Activated naive CD8-positive, alpha-beta T cell treated with anti-CD3 and anti-CD28 coated beads for 36 hours (primary cell): Measurements from ENCODE around the gene NEMP1. TPM values are rescaled to one million over a fixed set of nuclear protein-coding genes. Genes with fewer than 3 reads are reported as not detected.
"Not testable (repeated sequence)": the region's sequence is repeated elsewhere in the genome, so short reads cannot be mapped to it uniquely, and the experiment has no call there.

Source experiments
- DNase-seq: peaks from one replicate; pipeline ENCODE4 v3.0.0; 2021
- H3K27ac Mint-ChIP-seq: one replicate; pipeline ENCODE4 v1.8.0; 2022; ENCODE audit warnings: mild to moderate bottlenecking, moderate library complexity, mixed read lengths
- H3K27me3 Mint-ChIP-seq: one replicate; pipeline ENCODE4 v1.8.0; 2022; ENCODE audit warnings: mild to moderate bottlenecking, mixed read lengths
- H3K36me3 Mint-ChIP-seq: one replicate; pipeline ENCODE4 v1.8.0; 2021; ENCODE audit warnings: mild to moderate bottlenecking, mixed read lengths
- H3K4me1 Mint-ChIP-seq: one replicate; pipeline ENCODE4 v1.8.0; 2021; ENCODE audit warnings: mixed read lengths
- H3K4me3 Mint-ChIP-seq: one replicate; pipeline ENCODE4 v1.8.0; 2022; ENCODE audit warnings: mild to moderate bottlenecking, moderate library complexity, mixed read lengths
- H3K9me3 Mint-ChIP-seq: one replicate; pipeline ENCODE4 v1.8.0; 2022; ENCODE audit warnings: mixed read lengths
- total RNA-seq, 2 experiments: library from RNA; stranded (reverse); gene quantifications; one replicate each; pipeline ENCODE4 v1.2.3, GENCODE V29; 2021

NEMP1 gene
- total RNA-seq, 2 experiments from 2014 or later = 50.5 to 51.2 TPM

- H3K36me3 Mint-ChIP-seq = peaks cover 58% of the 10 kb centered on the region
- no peak overlapping the region for H3K4me3 Mint-ChIP-seq
- peaks cover 32% of the 10 kb centered on the region for H3K4me1 Mint-ChIP-seq
- H3K9me3 Mint-ChIP-seq = no peaks in the 10 kb centered on the region
- H3K27ac Mint-ChIP-seq = peak overlapping the region; percentile 48
- no peaks in the 10 kb centered on the region for H3K27me3 Mint-ChIP-seq
- DNase-seq = no peak
Measured at GRCh38 chr12:57057067-57057751, 21.4 kb downstream of the NEMP1 start.

- DNase-seq = no peak
- peak overlapping the region; percentile 54 for H3K27ac Mint-ChIP-seq
- H3K9me3 Mint-ChIP-seq = no peaks in the 10 kb centered on the region
- H3K36me3 Mint-ChIP-seq = peaks cover 52% of the 10 kb centered on the region
- H3K27me3 Mint-ChIP-seq = no peaks in the 10 kb centered on the region
- H3K4me1 Mint-ChIP-seq = peaks cover 36% of the 10 kb centered on the region
- no peak overlapping the region for H3K4me3 Mint-ChIP-seq
Measured at GRCh38 chr12:57055824-57056223, 22.8 kb downstream of the NEMP1 start.

- DNase-seq, H3K27me3 Mint-ChIP-seq, H3K4me3 Mint-ChIP-seq, H3K27ac Mint-ChIP-seq, H3K9me3 Mint-ChIP-seq: not testable (repeated sequence)
- Mint-ChIP-seq H3K4me1 (peaks cover 32% of the 10 kb centered on the region), H3K36me3 (peaks cover 40% of the 10 kb centered on the region)
Measured at GRCh38 chr12:57053901-57054300, 24.7 kb downstream of the NEMP1 start.

- not testable (repeated sequence) for DNase-seq
- H3K36me3 Mint-ChIP-seq = peaks cover 34% of the 10 kb centered on the region
Measured at GRCh38 chr12:57053146-57053545, 25.4 kb downstream of the NEMP1 start.

GRCh38 chr12:57051011-57051410, 27.6 kb downstream of the NEMP1 start:
- peaks cover 21% of the 10 kb centered on the region for H3K36me3 Mint-ChIP-seq
- no peaks in the 10 kb centered on the region for H3K27me3 Mint-ChIP-seq
- no peak for DNase-seq
- H3K27ac Mint-ChIP-seq = no peak overlapping the region
- H3K9me3 Mint-ChIP-seq = no peaks in the 10 kb centered on the region
- H3K4me1 Mint-ChIP-seq = peaks cover 34% of the 10 kb centered on the region
- no peak overlapping the region for H3K4me3 Mint-ChIP-seq

More at GRCh38 chr12:57053146-57053545, 25.4 kb downstream of the NEMP1 start:
- not testable (repeated sequence) for H3K9me3 Mint-ChIP-seq, H3K27me3 Mint-ChIP-seq, H3K27ac Mint-ChIP-seq, H3K4me3 Mint-ChIP-seq
- H3K4me1 Mint-ChIP-seq = peaks cover 35% of the 10 kb centered on the region

GRCh38 chr12:57049890-57050289, 28.7 kb downstream of the NEMP1 start, which contains the start of gene MYO1A:
Gene MYO1A (minus strand): TSS chr12:57050129. CDS start chr12:57048323, 1,806 bp downstream.
- no peak within 1 kb of the TSS for H3K27ac Mint-ChIP-seq
- peaks cover 37% of the 10 kb centered on the region for H3K4me1 Mint-ChIP-seq
- no peaks in the 10 kb centered on the region for H3K27me3 Mint-ChIP-seq

GRCh38 chr12:57049119-57049446, 29.5 kb downstream of the NEMP1 start:
- Mint-ChIP-seq H3K9me3 (no peaks in the 10 kb centered on the region), H3K4me3 (no peak overlapping the region), H3K27me3 (no peaks in the 10 kb centered on the region), H3K27ac (no peak overlapping the region), H3K36me3 (peaks cover 13% of the 10 kb centered on the region), H3K4me1 (peaks cover 37% of the 10 kb centered on the region)
- DNase-seq = no peak

More at GRCh38 chr12:57049890-57050289, 28.7 kb downstream of the NEMP1 start, which contains the start of gene MYO1A:
- DNase-seq = no peak
- Mint-ChIP-seq H3K9me3 (no peaks in the 10 kb centered on the region), H3K4me3 (no peak within 1 kb of the TSS), H3K36me3 (peaks cover 18% of the 10 kb centered on the region)

GRCh38 chr12:57048423-57049118, 30.0 kb downstream of the NEMP1 start:
- H3K9me3 Mint-ChIP-seq = no peaks in the 10 kb centered on the region
- DNase-seq = no peak
- peak overlapping the region; percentile 84 for H3K27ac Mint-ChIP-seq
- H3K36me3 Mint-ChIP-seq = peaks cover 8% of the 10 kb centered on the region
- H3K27me3 Mint-ChIP-seq = no peaks in the 10 kb centered on the region
- H3K4me3 Mint-ChIP-seq = no peak overlapping the region
- H3K4me1 Mint-ChIP-seq = peaks cover 37% of the 10 kb centered on the region

- no peak for DNase-seq
- Mint-ChIP-seq H3K4me1 (peaks cover 37% of the 10 kb centered on the region), H3K9me3 (no peaks in the 10 kb centered on the region), H3K27ac (peak overlapping the region; percentile 84), H3K36me3 (peaks cover 2% of the 10 kb centered on the region), H3K27me3 (no peaks in the 10 kb centered on the region), H3K4me3 (peak overlapping the region; percentile 7)
Measured at GRCh38 chr12:57047981-57048380, 30.6 kb downstream of the NEMP1 start.

GRCh38 chr12:57046947-57047890, 31.4 kb downstream of the NEMP1 start:
- peaks cover 37% of the 10 kb centered on the region for H3K4me1 Mint-ChIP-seq
- peaks cover under 1% of the 10 kb centered on the region for H3K27me3 Mint-ChIP-seq
- peak overlapping the region; percentile 7 for H3K4me3 Mint-ChIP-seq
- peak overlapping the region; percentile 84 for H3K27ac Mint-ChIP-seq
- no peaks in the 10 kb centered on the region for H3K9me3 Mint-ChIP-seq
- DNase-seq = peak; percentile 54
- peaks cover 1% of the 10 kb centered on the region for H3K36me3 Mint-ChIP-seq

- Mint-ChIP-seq H3K27me3 (peaks cover 3% of the 10 kb centered on the region), H3K36me3 (peaks cover 1% of the 10 kb centered on the region), H3K4me1 (peaks cover 34% of the 10 kb centered on the region), H3K27ac (peak overlapping the region; percentile 4), H3K4me3 (no peak overlapping the region), H3K9me3 (no peaks in the 10 kb centered on the region)
- DNase-seq = no peak
Measured at GRCh38 chr12:57046086-57046791, 32.4 kb downstream of the NEMP1 start.

GRCh38 chr12:57044889-57045288, 33.7 kb downstream of the NEMP1 start:
- no peak overlapping the region for H3K4me3 Mint-ChIP-seq
- H3K27me3 Mint-ChIP-seq = peaks cover 3% of the 10 kb centered on the region
- no peaks in the 10 kb centered on the region for H3K9me3 Mint-ChIP-seq
- H3K4me1 Mint-ChIP-seq = peaks cover 30% of the 10 kb centered on the region
- H3K27ac Mint-ChIP-seq = no peak overlapping the region
- DNase-seq = no peak
- H3K36me3 Mint-ChIP-seq = peaks cover 1% of the 10 kb centered on the region

GRCh38 chr12:57044468-57044867, 34.1 kb downstream of the NEMP1 start:
- H3K27ac Mint-ChIP-seq = no peak overlapping the region
- peaks cover 30% of the 10 kb centered on the region for H3K4me1 Mint-ChIP-seq

GRCh38 chr12:57042695-57043094, 35.9 kb downstream of the NEMP1 start:
- no peak overlapping the region for H3K27ac Mint-ChIP-seq
- no peak overlapping the region for H3K4me3 Mint-ChIP-seq
- peaks cover 1% of the 10 kb centered on the region for H3K36me3 Mint-ChIP-seq
- no peak for DNase-seq
- no peaks in the 10 kb centered on the region for H3K9me3 Mint-ChIP-seq
- H3K4me1 Mint-ChIP-seq = peaks cover 16% of the 10 kb centered on the region
- H3K27me3 Mint-ChIP-seq = peaks cover 3% of the 10 kb centered on the region

More at GRCh38 chr12:57044468-57044867, 34.1 kb downstream of the NEMP1 start:
- peaks cover 1% of the 10 kb centered on the region for H3K36me3 Mint-ChIP-seq
- H3K9me3 Mint-ChIP-seq = no peaks in the 10 kb centered on the region
- no peak overlapping the region for H3K4me3 Mint-ChIP-seq
- no peak for DNase-seq
- H3K27me3 Mint-ChIP-seq = peaks cover 3% of the 10 kb centered on the region
